GM12891 (cell line): ENCODE results near the gene ALDH1L2.

Source experiments
- POLR2A ChIP-seq: IDR thresholded peaks from 2 replicates; pipeline ENCODE4 v1.6.1; 2011; ENCODE audit warnings: low read depth, low read length, control low read depth
- POLR2AphosphoS5 ChIP-seq: IDR thresholded peaks from 2 replicates; pipeline ENCODE4 v1.6.1; 2011; ENCODE audit warnings: low read depth, low read length, control low read depth
- SPI1 ChIP-seq: IDR thresholded peaks from 2 replicates; pipeline ENCODE4 v1.6.1; 2011; ENCODE audit warnings: low read depth, low read length, control low read depth

DNA sequence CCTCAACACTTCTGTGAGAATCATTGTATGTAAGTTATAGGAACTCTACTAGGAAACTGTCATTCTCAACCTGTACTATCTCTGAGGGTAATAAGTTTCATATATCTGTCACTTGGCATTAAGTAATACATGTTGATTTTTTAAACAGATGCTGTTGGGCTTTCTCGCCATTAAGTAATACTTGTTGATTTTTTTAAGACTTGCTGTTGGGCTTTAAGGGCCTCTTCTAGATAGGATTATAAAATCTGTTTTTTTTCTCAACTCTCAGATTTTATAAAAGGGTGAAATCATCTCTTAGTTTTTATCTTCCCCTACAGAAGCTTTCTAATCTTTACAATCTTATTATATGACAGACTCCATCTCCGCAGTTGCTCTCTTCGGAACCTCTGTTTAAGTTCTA lies 28.8 kb upstream of the ALDH1L2 start:
- TF ChIP-seq POLR2A (no peak), POLR2AphosphoS5 (no peak), SPI1 (no peak)
